Sigmoid colon (tissue), 3 donors: Measurements from ENCODE around the gene SGPP1.

Experiments used
- POLR2A ChIP-seq, 2 donors: fragments of 450-650 bp; IDR thresholded peaks; one replicate each; pipeline ENCODE4 v1.6.1; 2016; ENCODE audit warnings: antibody characterized with exemption in 2 of 2, mild to moderate bottlenecking in 2 of 2, moderate library complexity in 2 of 2
- TF ChIP-seq, protein P1 (sequence below), 4 experiments: fragments of 450-650 bp in 3 of 4; fragments of 200-600 bp in 1 of 4; IDR thresholded peaks; one replicate each; pipeline ENCODE4 v1.5.1; 2016 to 2019; ENCODE audit warnings: antibody characterized with exemption in 4 of 4, mild to moderate bottlenecking in 3 of 4, moderate library complexity in 2 of 4

DNA sequence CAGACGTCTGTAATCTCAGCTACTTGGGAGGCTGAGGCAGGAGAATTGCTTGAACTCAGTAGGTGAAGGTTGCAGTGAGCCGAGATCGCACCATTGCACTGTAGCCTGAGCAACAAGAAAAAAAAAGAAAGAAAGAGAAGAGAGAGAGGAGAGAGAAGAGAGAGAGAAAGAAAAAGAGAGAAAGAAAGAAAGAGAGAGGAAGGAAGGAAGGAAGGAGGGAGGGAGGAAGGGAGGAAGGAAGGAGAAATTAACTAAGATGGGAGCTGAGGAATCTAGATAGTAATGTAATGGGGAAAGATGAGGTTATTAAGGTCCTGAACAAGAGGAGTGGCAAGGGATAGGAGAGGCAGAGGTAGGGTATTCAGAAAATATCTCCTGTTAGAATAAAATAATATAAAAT is 17.4 kb upstream of the SGPP1 start:
- TF ChIP-seq, protein P1, sequence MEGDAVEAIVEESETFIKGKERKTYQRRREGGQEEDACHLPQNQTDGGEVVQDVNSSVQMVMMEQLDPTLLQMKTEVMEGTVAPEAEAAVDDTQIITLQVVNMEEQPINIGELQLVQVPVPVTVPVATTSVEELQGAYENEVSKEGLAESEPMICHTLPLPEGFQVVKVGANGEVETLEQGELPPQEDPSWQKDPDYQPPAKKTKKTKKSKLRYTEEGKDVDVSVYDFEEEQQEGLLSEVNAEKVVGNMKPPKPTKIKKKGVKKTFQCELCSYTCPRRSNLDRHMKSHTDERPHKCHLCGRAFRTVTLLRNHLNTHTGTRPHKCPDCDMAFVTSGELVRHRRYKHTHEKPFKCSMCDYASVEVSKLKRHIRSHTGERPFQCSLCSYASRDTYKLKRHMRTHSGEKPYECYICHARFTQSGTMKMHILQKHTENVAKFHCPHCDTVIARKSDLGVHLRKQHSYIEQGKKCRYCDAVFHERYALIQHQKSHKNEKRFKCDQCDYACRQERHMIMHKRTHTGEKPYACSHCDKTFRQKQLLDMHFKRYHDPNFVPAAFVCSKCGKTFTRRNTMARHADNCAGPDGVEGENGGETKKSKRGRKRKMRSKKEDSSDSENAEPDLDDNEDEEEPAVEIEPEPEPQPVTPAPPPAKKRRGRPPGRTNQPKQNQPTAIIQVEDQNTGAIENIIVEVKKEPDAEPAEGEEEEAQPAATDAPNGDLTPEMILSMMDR (IDR thresholded peaks at IDR 0.05): no peak
- no peak for TF ChIP-seq POLR2A (IDR thresholded peaks at IDR 0.05)
